ENCODE results near the gene ABI3BP. TPM values are rescaled to one million over a fixed set of nuclear protein-coding genes. Genes with fewer than 3 reads are reported as not detected.

The ABI3BP gene
- total and polyA plus RNA-seq, 2 donors: 103 to 126 TPM

Small RNA genes within 50 kb of the gene (small RNA-seq; reads per million reads assigned to genes)
- gene RNU6-865P: not detected
